B cell (primary cell): ENCODE data around the gene MICU1. TPM values are rescaled to one million over a fixed set of nuclear protein-coding genes. Genes with fewer than 3 reads are reported as not detected.

Source experiments
- ATAC-seq: fragments of 200-7000 bp; cut with Tn5 transposase; one replicate; pipeline ENCODE4 v1.10.0; 2021; ENCODE audit warnings: low read depth, mild to moderate bottlenecking, moderate number of reproducible peaks, moderate library complexity
- CTCF ChIA-PET: fragments of 350-600 bp; sonication (Branson Sonifier 250); formaldehyde crosslinking; loops from one replicate; lab custom pipeline; 2021; ENCODE audit warnings: antibody characterized with exemption, inconsistent platforms; lab: Charles Lee
- POLR2A ChIA-PET: fragments of 350-600 bp; sonication (Branson Sonifier 250); formaldehyde crosslinking; loops from one replicate; lab custom pipeline; 2021; ENCODE audit warnings: antibody characterized with exemption; lab: Charles Lee
- DNase-seq: peaks from one replicate; pipeline ENCODE4 v3.0.0; 2013
- H2AFZ ChIP-seq: 2 replicates; pipeline ENCODE4 v1.6.1; 2012; ENCODE audit warnings: mild to moderate bottlenecking, low read depth, low read length; ENCODE audit not compliant: insufficient read depth, poor library complexity, severe bottlenecking
- H3K27ac ChIP-seq, 2 donors: 1 replicate in 1 of 2; 2 replicates in 1 of 2; pipeline ENCODE4 v1.5.1; 2012 to 2013; ENCODE audit warnings: low read length in 2 of 2, mild to moderate bottlenecking in 2 of 2, moderate library complexity in 1 of 2
- H3K27me3 ChIP-seq, 4 experiments: fragments of 200-600 bp in 1 of 4; sonication (generic) in 1 of 4; replicated peaks in 1 of 4; 1 replicate in 2 of 4; 2 replicates in 2 of 4; pipeline versions ENCODE4 v1.6.1 to v1.7.0; 2013 to 2016; ENCODE audit warnings: low read length in 3 of 4, mild to moderate bottlenecking in 2 of 4, mixed read lengths in 1 of 4, moderate library complexity in 1 of 4; ENCODE audit not compliant: insufficient read depth in 4 of 4, control insufficient read depth in 3 of 4; ENCODE audit errors: control extremely low read depth in 1 of 4
- H3K36me3 ChIP-seq, 2 experiments: replicated peaks in 1 of 2; 1 replicate in 1 of 2; 2 replicates in 1 of 2; pipeline versions ENCODE4 v1.6.1 to v1.7.1; 2013; ENCODE audit warnings: low read length in 1 of 2; ENCODE audit not compliant: insufficient read depth in 2 of 2, control insufficient read depth in 1 of 2; ENCODE audit errors: control extremely low read depth in 1 of 2, extremely low read depth in 1 of 2
- H3K4me1 ChIP-seq, 2 donors: fragments of 200-600 bp in 1 of 2; sonication (generic) in 1 of 2; 1 replicate in 1 of 2; 2 replicates in 1 of 2; pipeline versions ENCODE4 v1.5.1 to v1.6.1; 2013 to 2017; ENCODE audit warnings: low read length in 2 of 2; ENCODE audit not compliant: control insufficient read depth in 2 of 2, insufficient read depth in 2 of 2
- H3K4me2 ChIP-seq: replicated peaks from 2 replicates; pipeline ENCODE3; 2012; ENCODE audit warnings: mild to moderate bottlenecking, low read depth, low read length; ENCODE audit not compliant: poor library complexity, severe bottlenecking
- H3K4me3 ChIP-seq, 5 experiments: fragments of 200-600 bp in 1 of 5; sonication (generic) in 1 of 5; 1 replicate in 3 of 5; 2 replicates in 2 of 5; pipeline versions ENCODE4 v1.5.1 to v1.7.0; 2011 to 2016; ENCODE audit warnings: low read length in 4 of 5, mild to moderate bottlenecking in 4 of 5, low read depth in 2 of 5, control low read depth in 1 of 5, moderate library complexity in 1 of 5; ENCODE audit not compliant: insufficient read depth in 1 of 5; ENCODE audit errors: control extremely low read depth in 1 of 5, extremely low read depth in 1 of 5
- H3K79me2 ChIP-seq: fragments of 200-600 bp; sonication (generic); one replicate; pipeline ENCODE4 v1.6.0; 2016; ENCODE audit warnings: low read length; ENCODE audit not compliant: control insufficient read depth, insufficient read depth
- H3K9ac ChIP-seq: fragments of 200-600 bp; sonication (generic); 2 replicates; pipeline ENCODE4 v1.6.1; 2017; ENCODE audit warnings: mild to moderate bottlenecking, low read length, moderate library complexity
- H3K9me3 ChIP-seq, 3 donors: one replicate each; pipeline versions ENCODE4 v1.6.1 to v1.7.1; 2013; ENCODE audit warnings: low read length in 2 of 3; ENCODE audit not compliant: control insufficient read depth in 2 of 3, insufficient read depth in 1 of 3; ENCODE audit errors: control extremely low read depth in 1 of 3
- H4K20me1 ChIP-seq: 2 replicates; pipeline ENCODE4 v1.6.0; 2012; ENCODE audit warnings: mild to moderate bottlenecking, low read length; ENCODE audit not compliant: insufficient read depth, control insufficient read depth, poor library complexity, severe bottlenecking
- H3K27ac Mint-ChIP-seq: one replicate; pipeline ENCODE4 v1.8.0; 2021; ENCODE audit warnings: mixed read lengths
- H3K27me3 Mint-ChIP-seq: one replicate; pipeline ENCODE4 v1.8.0; 2021; ENCODE audit warnings: mixed read lengths
- H3K4me1 Mint-ChIP-seq: one replicate; pipeline ENCODE4 v1.8.0; 2021; ENCODE audit warnings: mixed read lengths
- H3K4me3 Mint-ChIP-seq: one replicate; pipeline ENCODE4 v1.8.0; 2021; ENCODE audit warnings: mixed read lengths
- H3K9me3 Mint-ChIP-seq: one replicate; pipeline ENCODE4 v1.8.0; 2022; ENCODE audit warnings: mixed read lengths; ENCODE audit not compliant: insufficient read depth
- CTCF ChIP-seq: fragments of 200-600 bp; IDR thresholded peaks from one replicate; pipeline ENCODE4 v1.8.0; 2022; ENCODE audit warnings: antibody characterized with exemption, mild to moderate bottlenecking
- EZH2 ChIP-seq: IDR thresholded peaks from 2 replicates; pipeline ENCODE4 v1.6.1; 2012; ENCODE audit warnings: borderline replicate concordance, low read depth, mild to moderate bottlenecking, moderate library complexity, low read length; ENCODE audit not compliant: insufficient read depth, poor library complexity, severe bottlenecking
- WGBS: methylation state at CpG from one replicate; pipeline ENCODE4 v1.1.5; 2013; ENCODE audit warnings: missing lambda C conversion rate; ENCODE audit not compliant: insufficient coverage; 5-methylcytosine and 5-hydroxymethylcytosine counted together
- intact Hi-C: fragments of 100-400 bp; cut with micrococcal nuclease; formaldehyde crosslinking; loops from one replicate; pipeline ENCODE4 v1.10.0; 2022
- polyA plus RNA-seq: library from polyadenylated mRNA; depleted of rRNA; stranded (reverse); fragments of >200 nt; gene quantifications from 2 replicates; pipeline ENCODE4 v1.2.3, GENCODE V29; 2012
- total RNA-seq, 2 donors: library from RNA; stranded (reverse); fragments of 120-200 nt in 1 of 2; gene quantifications; 1 replicate in 1 of 2; 2 replicates in 1 of 2; pipeline versions ENCODE4 v1.2.3 to v1.2.4, GENCODE V29; 2013 to 2022

Gene MICU1
- total and polyA plus RNA-seq, 2 donors (not counting 1 experiment from before 2014, with no cell fraction given), result 12.0 to 34.7 TPM

- Histone ChIP-seq H3K27me3 (no peaks in the 10 kb centered on the region), H4K20me1 (no peaks in the 10 kb centered on the region), H3K9ac (no peak overlapping the region), H3K9me3 (peaks cover 0 to 4% (median 2%) of the 10 kb centered on the region in 3 donors), H3K36me3 (peaks cover 3 to 8% of the 10 kb centered on the region in 2 experiments), H3K4me1 (no peaks in the 10 kb centered on the region), H3K27ac (no peak overlapping the region), H3K4me2 (no peak overlapping the region), H2AFZ (no peak overlapping the region), H3K79me2 (no peaks in the 10 kb centered on the region), H3K4me3 (no peak overlapping the region)
- no peak overlapping the region for H3K27ac Mint-ChIP-seq
- no peaks in the 10 kb centered on the region for H3K27me3 Mint-ChIP-seq
- intact Hi-C loops, result no loop called here
- POLR2A ChIA-PET, result interaction anchor here (0.6 kb wide), 1 partner anchor 45 kb away, joined by 6 read pairs; no protein-coding TSS in a partner anchor
- CTCF ChIA-PET, result no interaction called here
- no peak overlapping the region for H3K4me3 Mint-ChIP-seq
- DNase-seq, result no peak
- peaks cover 5% of the 10 kb centered on the region for H3K9me3 Mint-ChIP-seq
- 100% methylated on average over 1 of the region's 3 CpGs for WGBS
- TF ChIP-seq CTCF, result no peak
- no peak for TF ChIP-seq EZH2
- peaks cover 7% of the 10 kb centered on the region for H3K4me1 Mint-ChIP-seq
- ATAC-seq, result no peak
Observed at GRCh38 chr10:72503694-72504438, 122.0 kb downstream of the MICU1 start.

GRCh38 chr10:72503241-72503640 is 122.6 kb downstream of the MICU1 start:
- no peaks in the 10 kb centered on the region for H3K4me1 ChIP-seq
- Mint-ChIP-seq H3K4me3 (no peak overlapping the region), H3K27ac (no peak overlapping the region), H3K4me1 (peaks cover 7% of the 10 kb centered on the region), H3K27me3 (no peaks in the 10 kb centered on the region), H3K9me3 (peaks cover 5% of the 10 kb centered on the region)
- H3K36me3 ChIP-seq, result peaks cover 3 to 8% of the 10 kb centered on the region in 2 experiments
- H3K27me3 ChIP-seq, result no peaks in the 10 kb centered on the region
- ATAC-seq, result no peak
- H3K79me2 ChIP-seq, result no peaks in the 10 kb centered on the region
- H3K9me3 ChIP-seq, result peaks cover 0 to 4% (median 2%) of the 10 kb centered on the region in 3 donors
- TF ChIP-seq EZH2 (no peak), CTCF (no peak)
- H3K4me2 ChIP-seq, result no peak overlapping the region
- no peak overlapping the region for H3K4me3 ChIP-seq
- H3K9ac ChIP-seq, result no peak overlapping the region
- ChIA-PET CTCF (no interaction called here), POLR2A (no interaction called here)
- intact Hi-C loops, result no loop called here
- H2AFZ ChIP-seq, result no peak overlapping the region
- no peak overlapping the region for H3K27ac ChIP-seq
- no peaks in the 10 kb centered on the region for H4K20me1 ChIP-seq
- DNase-seq, result no peak
- WGBS, result no CpG with 5 or more reads among the region's 1 CpG
